GM06990 (cell line): ENCODE measurements around the gene ZNF628.

Source experiments
- DNase-seq: peaks from one replicate; pipeline ENCODE4 v3.0.0-alpha.2; 2011; ENCODE audit not compliant: insufficient read length; ENCODE audit errors: extremely low read depth
- H3K27me3 ChIP-seq: replicated peaks from 2 replicates; pipeline ENCODE4 v1.6.0; 2011; ENCODE audit warnings: low read length; ENCODE audit not compliant: control insufficient read depth, insufficient read depth
- H3K36me3 ChIP-seq: 2 replicates; pipeline ENCODE4 v1.5.1; 2011; ENCODE audit warnings: low read length; ENCODE audit not compliant: control insufficient read depth, insufficient read depth
- H3K4me3 ChIP-seq: replicated peaks from 2 replicates; pipeline ENCODE4 v1.5.1; 2011; ENCODE audit warnings: low read depth, mild to moderate bottlenecking, control low read depth, low read length
- TF ChIP-seq, protein P1 (sequence below): IDR thresholded peaks from 2 replicates; pipeline ENCODE4 v1.5.1; 2011; ENCODE audit warnings: low read length, control low read depth, mild to moderate bottlenecking, inconsistent platforms; ENCODE audit not compliant: insufficient read depth, poor library complexity, severe bottlenecking

The ZNF628 gene

DNA sequence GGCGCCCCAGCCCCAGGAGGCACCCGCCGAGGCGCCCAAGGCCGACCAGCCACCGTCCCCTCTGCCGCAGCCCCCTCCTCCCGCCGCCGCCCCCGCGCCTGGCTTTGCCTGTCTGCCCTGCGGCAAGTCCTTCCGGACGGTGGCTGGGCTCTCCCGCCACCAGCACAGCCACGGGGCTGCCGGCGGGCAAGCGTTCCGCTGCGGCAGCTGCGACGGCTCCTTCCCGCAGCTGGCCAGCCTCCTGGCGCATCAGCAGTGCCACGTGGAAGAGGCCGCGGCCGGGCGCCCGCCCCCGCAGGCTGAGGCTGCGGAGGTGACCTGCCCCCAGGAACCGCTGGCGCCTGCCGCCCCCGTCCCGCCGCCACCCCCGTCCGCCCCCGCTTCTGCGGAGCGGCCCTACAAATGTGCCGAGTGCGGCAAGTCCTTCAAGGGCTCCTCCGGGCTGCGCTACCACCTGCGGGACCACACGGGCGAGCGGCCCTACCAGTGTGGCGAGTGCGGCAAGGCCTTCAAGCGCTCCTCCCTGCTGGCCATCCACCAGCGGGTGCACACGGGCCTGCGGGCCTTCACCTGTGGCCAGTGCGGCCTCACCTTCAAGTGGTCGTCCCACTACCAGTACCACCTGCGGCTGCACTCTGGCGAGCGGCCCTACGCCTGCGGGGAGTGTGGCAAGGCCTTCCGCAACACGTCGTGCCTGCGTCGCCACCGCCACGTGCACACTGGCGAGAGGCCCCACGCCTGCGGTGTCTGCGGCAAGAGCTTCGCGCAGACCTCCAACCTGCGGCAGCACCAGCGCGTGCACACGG, 5.9 kb downstream of the ZNF628 start:
- DNase-seq, result no peak
- no peaks in the 10 kb centered on the region for H3K27me3 ChIP-seq
- no peak overlapping the region for H3K4me3 ChIP-seq
- TF ChIP-seq, protein P1, sequence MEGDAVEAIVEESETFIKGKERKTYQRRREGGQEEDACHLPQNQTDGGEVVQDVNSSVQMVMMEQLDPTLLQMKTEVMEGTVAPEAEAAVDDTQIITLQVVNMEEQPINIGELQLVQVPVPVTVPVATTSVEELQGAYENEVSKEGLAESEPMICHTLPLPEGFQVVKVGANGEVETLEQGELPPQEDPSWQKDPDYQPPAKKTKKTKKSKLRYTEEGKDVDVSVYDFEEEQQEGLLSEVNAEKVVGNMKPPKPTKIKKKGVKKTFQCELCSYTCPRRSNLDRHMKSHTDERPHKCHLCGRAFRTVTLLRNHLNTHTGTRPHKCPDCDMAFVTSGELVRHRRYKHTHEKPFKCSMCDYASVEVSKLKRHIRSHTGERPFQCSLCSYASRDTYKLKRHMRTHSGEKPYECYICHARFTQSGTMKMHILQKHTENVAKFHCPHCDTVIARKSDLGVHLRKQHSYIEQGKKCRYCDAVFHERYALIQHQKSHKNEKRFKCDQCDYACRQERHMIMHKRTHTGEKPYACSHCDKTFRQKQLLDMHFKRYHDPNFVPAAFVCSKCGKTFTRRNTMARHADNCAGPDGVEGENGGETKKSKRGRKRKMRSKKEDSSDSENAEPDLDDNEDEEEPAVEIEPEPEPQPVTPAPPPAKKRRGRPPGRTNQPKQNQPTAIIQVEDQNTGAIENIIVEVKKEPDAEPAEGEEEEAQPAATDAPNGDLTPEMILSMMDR, result no peak
- peaks cover 2% of the 10 kb centered on the region for H3K36me3 ChIP-seq

DNA sequence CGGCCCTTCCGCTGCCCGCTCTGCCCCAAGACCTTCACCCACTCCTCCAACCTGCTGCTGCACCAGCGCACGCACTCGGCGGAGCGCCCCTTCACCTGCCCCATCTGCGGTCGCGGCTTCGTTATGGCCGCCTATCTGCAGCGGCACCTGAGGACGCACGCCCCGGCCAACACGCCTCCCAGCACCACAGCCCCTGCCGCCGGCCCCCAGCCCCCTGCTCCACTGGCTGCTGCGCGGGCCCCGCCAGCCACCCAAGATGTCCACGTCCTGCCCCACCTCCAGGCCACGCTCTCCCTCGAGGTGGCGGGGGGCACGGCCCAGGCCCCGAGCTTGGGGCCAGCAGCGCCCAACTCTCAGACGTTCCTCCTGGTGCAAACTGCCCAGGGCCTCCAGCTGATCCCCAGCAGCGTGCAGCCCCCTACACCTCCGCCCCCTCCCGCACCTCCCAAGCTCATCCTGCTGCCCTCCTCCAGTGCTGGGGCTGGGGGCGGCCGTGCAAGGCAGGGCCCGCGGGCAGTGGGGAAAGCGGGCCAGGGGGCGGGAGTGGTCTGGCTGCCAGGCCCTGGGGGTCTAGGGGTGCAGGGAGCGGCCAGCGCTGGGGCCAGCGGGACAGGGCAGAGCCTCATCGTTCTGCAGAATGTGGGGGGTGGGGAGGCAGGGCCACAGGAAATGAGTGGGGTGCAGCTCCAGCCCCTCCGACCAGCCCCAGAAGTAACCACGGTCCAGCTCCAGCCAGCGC, 6.7 kb downstream of the ZNF628 start:
- Histone ChIP-seq H3K27me3 (no peaks in the 10 kb centered on the region), H3K36me3 (peaks cover 2% of the 10 kb centered on the region), H3K4me3 (no peak overlapping the region)
- TF ChIP-seq, protein P1, result no peak
- no peak for DNase-seq

DNA sequence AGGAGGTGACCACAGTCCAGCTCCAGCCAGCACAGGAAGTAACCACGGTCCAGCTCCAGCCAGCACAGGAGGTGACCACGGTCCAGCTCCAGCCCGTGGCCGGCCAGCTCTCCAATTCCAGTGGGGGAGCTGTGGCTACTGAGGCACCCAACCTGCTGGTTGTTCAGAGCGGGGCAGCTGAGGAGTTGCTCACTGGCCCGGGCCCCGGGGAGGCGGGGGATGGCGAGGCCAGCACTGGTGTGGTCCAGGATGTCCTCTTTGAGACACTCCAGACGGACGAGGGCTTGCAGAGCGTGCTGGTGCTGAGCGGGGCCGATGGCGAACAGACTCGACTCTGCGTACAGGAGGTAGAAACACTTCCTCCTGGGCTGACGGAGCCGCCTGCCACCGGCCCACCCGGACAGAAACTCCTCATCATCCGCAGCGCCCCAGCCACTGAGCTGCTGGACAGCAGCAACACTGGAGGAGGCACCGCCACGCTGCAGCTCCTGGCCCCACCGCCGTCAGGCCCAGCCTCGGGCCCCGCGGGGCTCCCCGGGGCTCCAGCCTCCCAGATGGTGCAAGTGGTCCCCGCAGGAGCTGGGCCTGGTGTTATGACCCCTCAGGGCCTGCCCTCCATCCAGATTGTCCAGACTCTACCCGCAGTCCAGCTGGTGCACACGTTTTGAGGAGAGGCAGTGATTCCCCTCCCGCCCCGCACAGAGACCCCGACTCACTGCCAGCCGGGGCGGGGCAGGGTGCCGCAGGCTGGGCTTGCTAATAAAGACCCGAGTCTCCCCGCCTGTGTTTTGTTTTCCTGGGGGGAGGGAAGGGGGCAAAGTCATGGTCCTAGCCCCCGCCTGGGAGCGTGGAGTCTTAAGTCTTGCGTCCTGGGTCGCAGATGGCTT, 7.5 kb downstream of the ZNF628 start:
- no peaks in the 10 kb centered on the region for H3K27me3 ChIP-seq
- H3K36me3 ChIP-seq, result peaks cover 2% of the 10 kb centered on the region
- no peak for DNase-seq
- H3K4me3 ChIP-seq, result peak overlapping the region; percentile 79
- TF ChIP-seq, protein P1, result no peak

DNA sequence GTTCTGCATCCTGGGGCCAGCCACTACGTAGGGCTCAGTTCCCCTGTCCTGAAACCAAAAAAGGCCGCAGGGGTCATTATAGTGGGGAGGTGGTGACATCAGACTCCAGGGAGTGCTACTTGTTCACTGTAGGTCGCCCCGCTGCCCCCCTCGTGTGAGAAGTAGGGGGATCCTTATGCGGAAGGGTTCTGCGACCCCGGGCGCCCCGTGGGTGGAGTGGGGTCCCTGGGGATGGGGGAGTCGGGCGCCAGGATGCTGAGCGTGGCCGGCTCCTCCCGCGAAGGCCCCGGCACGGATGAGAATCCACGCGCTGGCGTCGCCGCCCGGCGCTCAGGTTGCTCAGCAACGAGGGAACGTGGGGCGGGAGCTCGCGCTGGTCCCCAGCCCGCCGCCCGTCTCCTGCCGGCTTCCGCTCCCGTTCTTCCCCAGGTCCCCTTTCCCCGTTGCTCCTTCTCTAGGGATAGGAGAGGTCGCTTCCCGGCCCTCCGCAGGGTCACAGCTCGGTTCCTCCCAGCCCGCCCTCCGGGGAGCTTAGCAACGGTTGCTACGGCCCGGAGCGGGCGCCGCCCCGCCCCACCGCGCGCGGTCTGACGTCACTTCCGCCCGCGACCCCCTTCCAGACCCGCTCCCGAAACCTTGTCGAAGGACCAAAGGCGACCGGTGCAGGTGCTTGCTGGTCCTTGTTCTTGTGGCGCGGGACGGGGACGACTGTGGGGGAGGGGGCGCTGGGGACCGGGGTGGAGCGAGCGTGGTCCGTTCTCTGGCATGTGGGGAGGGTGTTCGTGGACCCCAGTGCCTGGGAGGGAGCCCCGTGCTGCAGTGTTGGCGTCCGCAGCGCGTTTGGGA, 8.4 kb downstream of the ZNF628 start, which contains the start of gene NAT14:
TSS of gene NAT14 (plus strand) at position 596 of the 846 bp plus-strand sequence. CDS start 521 bp downstream, outside the sequence.
- TF ChIP-seq, protein P1, result no peak
- Histone ChIP-seq H3K36me3 (peaks cover 2% of the 10 kb centered on the region), H3K4me3 (peak within 1 kb of the TSS; percentile 79), H3K27me3 (no peaks in the 10 kb centered on the region)
- DNase-seq, result peak; percentile 84
